RWPE1 (cell line): ENCODE data around the gene SLC5A11.
A peak's percentile ranks its signal among the peaks of the same experiment; 100 is the strongest.

Experiments used
- CTCF ChIA-PET: fragments of 350-600 bp; sonication (Branson Sonifier 250); formaldehyde crosslinking; extraction: SDS; loops from one replicate; lab custom pipeline; 2021; lab: Yijun Ruan, JAX
- POLR2A ChIA-PET: fragments of 400-600 bp; formaldehyde crosslinking; extraction: SDS; loops from one replicate; lab custom pipeline; 2020; ENCODE audit warnings: antibody characterized with exemption; ENCODE audit not compliant: low non-redundant PET; lab: Yijun Ruan, JAX
- DNase-seq: peaks from one replicate; pipeline ENCODE4 v3.0.0; 2012; ENCODE audit warnings: low spot score
- H3K27ac ChIP-seq: fragments of 450-650 bp; 2 replicates; pipeline ENCODE4 v1.5.1; 2017
- TF ChIP-seq, protein P1 (sequence below): fragments of 450-650 bp; conservative IDR thresholded peaks from 2 replicates; pipeline ENCODE4 v1.5.1; 2017; ENCODE audit warnings: low read depth, mild to moderate bottlenecking

The SLC5A11 gene, protein sequence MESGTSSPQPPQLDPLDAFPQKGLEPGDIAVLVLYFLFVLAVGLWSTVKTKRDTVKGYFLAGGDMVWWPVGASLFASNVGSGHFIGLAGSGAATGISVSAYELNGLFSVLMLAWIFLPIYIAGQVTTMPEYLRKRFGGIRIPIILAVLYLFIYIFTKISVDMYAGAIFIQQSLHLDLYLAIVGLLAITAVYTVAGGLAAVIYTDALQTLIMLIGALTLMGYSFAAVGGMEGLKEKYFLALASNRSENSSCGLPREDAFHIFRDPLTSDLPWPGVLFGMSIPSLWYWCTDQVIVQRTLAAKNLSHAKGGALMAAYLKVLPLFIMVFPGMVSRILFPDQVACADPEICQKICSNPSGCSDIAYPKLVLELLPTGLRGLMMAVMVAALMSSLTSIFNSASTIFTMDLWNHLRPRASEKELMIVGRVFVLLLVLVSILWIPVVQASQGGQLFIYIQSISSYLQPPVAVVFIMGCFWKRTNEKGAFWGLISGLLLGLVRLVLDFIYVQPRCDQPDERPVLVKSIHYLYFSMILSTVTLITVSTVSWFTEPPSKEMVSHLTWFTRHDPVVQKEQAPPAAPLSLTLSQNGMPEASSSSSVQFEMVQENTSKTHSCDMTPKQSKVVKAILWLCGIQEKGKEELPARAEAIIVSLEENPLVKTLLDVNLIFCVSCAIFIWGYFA

DNA sequence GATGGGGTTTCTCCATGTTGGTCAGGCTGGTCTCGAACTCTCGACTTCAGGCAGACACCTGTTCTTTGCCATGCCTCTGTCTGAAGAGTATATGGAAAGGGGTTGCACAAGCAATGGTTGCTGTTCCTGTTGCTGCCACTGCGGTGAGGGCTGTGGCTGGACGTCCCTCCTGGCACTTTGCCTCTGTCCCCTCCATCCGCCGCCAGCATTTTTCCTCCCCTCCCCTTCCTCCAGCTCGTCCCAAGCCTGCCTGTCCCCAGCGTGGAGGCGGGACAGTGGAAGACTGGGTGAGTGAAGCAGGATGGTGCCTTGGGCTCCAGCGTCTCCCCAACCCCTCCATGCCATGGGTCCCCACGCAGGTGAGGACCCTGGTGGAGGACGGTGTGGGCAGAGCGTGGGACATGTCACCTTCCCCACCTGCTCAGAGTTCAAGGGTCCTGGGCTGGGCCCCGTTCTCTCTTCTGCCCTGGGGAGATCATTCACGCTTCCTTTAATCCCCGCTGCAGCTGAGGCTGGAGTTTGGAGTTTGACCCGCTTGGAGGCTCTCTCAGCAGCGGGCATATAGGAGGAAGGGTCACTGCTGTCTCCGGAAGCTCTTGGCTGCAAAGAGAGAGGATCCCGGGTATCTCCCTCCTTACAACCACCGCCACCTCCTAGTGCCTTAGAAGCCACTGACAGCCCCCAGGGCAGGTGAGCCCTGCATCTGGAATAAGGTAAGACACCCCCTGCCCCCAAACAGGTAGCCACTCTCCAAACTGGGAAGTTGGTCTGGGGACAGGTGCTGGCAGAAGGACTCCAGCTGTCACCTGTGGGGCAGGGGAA is at the start of gene SLC5A11:
TSS of gene SLC5A11 (plus strand) at position 238 of the 822 bp plus-strand sequence. CDS start 12,681 bp downstream, outside the sequence.
- DNase-seq, result no peak
- POLR2A ChIA-PET, result no interaction called here
- TF ChIP-seq, protein P1, sequence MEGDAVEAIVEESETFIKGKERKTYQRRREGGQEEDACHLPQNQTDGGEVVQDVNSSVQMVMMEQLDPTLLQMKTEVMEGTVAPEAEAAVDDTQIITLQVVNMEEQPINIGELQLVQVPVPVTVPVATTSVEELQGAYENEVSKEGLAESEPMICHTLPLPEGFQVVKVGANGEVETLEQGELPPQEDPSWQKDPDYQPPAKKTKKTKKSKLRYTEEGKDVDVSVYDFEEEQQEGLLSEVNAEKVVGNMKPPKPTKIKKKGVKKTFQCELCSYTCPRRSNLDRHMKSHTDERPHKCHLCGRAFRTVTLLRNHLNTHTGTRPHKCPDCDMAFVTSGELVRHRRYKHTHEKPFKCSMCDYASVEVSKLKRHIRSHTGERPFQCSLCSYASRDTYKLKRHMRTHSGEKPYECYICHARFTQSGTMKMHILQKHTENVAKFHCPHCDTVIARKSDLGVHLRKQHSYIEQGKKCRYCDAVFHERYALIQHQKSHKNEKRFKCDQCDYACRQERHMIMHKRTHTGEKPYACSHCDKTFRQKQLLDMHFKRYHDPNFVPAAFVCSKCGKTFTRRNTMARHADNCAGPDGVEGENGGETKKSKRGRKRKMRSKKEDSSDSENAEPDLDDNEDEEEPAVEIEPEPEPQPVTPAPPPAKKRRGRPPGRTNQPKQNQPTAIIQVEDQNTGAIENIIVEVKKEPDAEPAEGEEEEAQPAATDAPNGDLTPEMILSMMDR, result no peak
- CTCF ChIA-PET, result interaction anchor here (0.6 kb wide), 1 partner anchor 113 kb away, joined by 3 read pairs; no protein-coding TSS in a partner anchor
- no peak within 1 kb of the TSS for H3K27ac ChIP-seq

DNA sequence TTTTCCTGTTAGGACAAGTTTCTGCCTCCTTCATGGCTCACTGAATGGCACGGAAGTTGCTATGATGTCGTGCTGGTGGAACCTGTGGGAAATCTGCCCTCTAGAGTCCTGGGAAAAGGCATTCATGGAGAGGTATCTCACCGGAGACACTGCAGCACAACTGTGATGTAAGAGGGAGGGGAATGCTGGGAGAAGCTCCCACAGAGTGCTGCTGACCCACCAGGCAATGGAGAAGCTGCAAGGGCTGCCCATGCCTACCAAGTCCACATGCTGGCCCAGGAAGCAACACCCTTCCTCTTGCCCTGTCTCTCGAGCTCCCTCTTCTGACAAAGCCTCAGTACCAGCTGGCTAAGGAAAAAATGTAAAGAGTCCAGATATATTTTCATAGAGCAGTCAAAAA is 45.2 kb upstream of the SLC5A11 start:
- peak overlapping the region; percentile 21; the same call in 1 of the 2 replicates for H3K27ac ChIP-seq
- DNase-seq, result peak; percentile 53
- TF ChIP-seq, protein P1, result peak; percentile 22; the same call in 1 of the 2 replicates
- ChIA-PET POLR2A (no interaction called here), CTCF (interaction anchor here (0.6 to 2.2 kb wide), 4 partner anchors 9 to 220 kb away, joined by 3 to 16 read pairs (median 4); no protein-coding TSS in a partner anchor)

DNA sequence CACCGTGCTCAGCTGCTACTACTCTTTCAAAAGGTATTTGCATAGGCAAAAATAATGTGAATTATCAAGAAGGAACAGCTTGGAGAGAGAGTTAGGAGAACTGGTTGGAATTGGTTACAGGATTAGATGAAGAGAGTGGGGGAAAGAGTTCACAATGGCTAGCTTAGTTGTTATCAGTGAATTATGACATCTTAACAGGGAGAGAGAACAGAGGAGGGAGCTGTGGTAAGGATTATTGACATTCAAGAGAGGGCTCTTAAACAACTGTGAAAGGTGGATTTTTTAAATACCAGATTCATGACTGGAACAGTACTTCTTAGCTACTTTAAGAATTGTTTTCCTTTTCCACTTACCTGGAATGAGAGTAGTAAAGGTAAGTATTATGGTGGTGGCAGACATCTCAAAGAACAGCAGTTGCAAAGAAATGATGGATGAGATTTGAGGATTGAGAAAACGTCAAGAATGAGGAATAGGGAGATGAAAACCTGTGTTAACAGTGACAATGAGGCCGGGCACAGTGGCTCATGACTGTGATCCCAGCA is 43.9 kb upstream of the SLC5A11 start:
- H3K27ac ChIP-seq, result no peak overlapping the region
- DNase-seq, result no peak
- CTCF ChIA-PET, result interaction anchor here (2.2 kb wide), 1 partner anchor 222 kb away, joined by 16 read pairs; no protein-coding TSS in a partner anchor
- POLR2A ChIA-PET, result interaction anchor here (0.5 kb wide), 1 partner anchor 453 kb away, joined by 4 read pairs; no protein-coding TSS in a partner anchor
- TF ChIP-seq, protein P1, result no peak

DNA sequence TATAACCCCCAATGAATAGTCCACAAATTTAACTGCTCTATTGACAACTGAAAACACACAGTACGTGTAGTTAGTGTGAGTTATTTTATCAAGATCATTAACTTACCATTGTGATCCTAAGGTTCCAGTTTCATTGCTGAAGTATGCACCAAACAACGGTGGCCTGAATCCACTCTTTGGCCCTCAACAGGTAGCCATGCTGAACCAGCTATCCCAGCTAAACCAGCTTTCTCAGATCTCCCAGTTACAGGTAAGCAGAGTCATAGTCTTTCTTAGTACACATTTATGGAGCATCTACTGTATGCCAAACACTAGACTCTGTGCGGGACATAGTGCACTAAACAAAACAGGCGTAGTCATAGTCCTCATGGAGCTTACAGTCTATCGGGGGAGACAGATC is 40.3 kb upstream of the SLC5A11 start:
- H3K27ac ChIP-seq, result no peak overlapping the region
- TF ChIP-seq, protein P1, result no peak
- ChIA-PET CTCF (no interaction called here), POLR2A (no interaction called here)
- DNase-seq, result no peak

DNA sequence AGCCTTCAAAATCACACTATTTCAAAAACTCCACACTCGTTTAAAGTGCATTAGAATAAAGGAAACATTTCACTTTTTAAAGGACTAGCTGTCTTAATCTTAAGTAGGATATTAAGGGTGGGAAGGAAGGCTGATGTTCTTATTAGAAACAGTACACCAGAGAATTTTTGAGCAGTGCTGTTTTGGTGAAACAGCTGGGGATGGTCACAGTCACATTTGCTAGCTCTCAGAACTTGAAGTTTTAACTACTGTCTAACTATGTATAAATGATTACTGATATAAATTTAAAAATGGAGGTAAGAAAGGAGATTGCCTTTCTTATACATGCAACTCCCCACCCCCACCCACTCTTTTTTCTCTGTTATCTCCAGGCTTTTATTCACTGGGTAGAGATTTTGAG is 38.5 kb upstream of the SLC5A11 start:
- TF ChIP-seq, protein P1, result no peak
- no peak for DNase-seq
- ChIA-PET CTCF (no interaction called here), POLR2A (no interaction called here)
- H3K27ac ChIP-seq, result no peak overlapping the region
